ENCODE data around the gene PTPN1. TPM values are rescaled to one million over a fixed set of nuclear protein-coding genes. Genes with fewer than 3 reads are reported as not detected.

The PTPN1 gene
- polyA plus RNA-seq, 1 experiment = 16.2 TPM

- CTCF ChIA-PET = interaction anchor here (1.0 to 2.0 kb wide), 5 partner anchors 8 to 111 kb away, joined by 3 to 8 read pairs (median 3); no protein-coding TSS in a partner anchor
- H3K36me3 ChIP-seq (ENCODE audit: control insufficient read depth, insufficient read depth, low read length) = no peaks in the 10 kb centered on the region
- H3K27me3 ChIP-seq (ENCODE audit: control insufficient read depth, insufficient read depth, low read length) = peaks cover 4% of the 10 kb centered on the region
- no peak for TF ChIP-seq CTCF (IDR thresholded peaks at IDR 0.05; ENCODE audit: insufficient read depth, low read depth, low read length)
- DNase-seq (ENCODE audit: low read depth) = no peak
- no peak overlapping the region for H3K4me3 ChIP-seq (ENCODE audit: low read depth, low read length)
- POLR2A ChIA-PET = no interaction called here
Observed at GRCh38 chr20:50633361-50633760, 123.2 kb downstream of the PTPN1 start.

- no peaks in the 10 kb centered on the region for H3K36me3 ChIP-seq (ENCODE audit: control insufficient read depth, insufficient read depth, low read length)
- no peak for TF ChIP-seq CTCF (IDR thresholded peaks at IDR 0.05; ENCODE audit: insufficient read depth, low read depth, low read length)
- peaks cover 4% of the 10 kb centered on the region for H3K27me3 ChIP-seq (ENCODE audit: control insufficient read depth, insufficient read depth, low read length)
- POLR2A ChIA-PET = no interaction called here
- CTCF ChIA-PET = interaction anchor here (1.0 to 3.0 kb wide), 7 partner anchors 8 to 110 kb away, joined by 3 to 24 read pairs (median 3); no protein-coding TSS in a partner anchor
- no peak overlapping the region for H3K4me3 ChIP-seq (ENCODE audit: low read depth, low read length)
- no peak for DNase-seq (ENCODE audit: low read depth)
Observed at GRCh38 chr20:50634191-50634590, 124.0 kb downstream of the PTPN1 start.

Small RNA genes lying within 50 kb of the gene (small RNA-seq; reads per million reads assigned to genes)
- gene COX6CP2 (ENCODE audit: insufficient read length, low read depth, low replicate concordance) = not detected
- not detected for gene MIR1302-5 (ENCODE audit: insufficient read length, low read depth, low replicate concordance)
- gene MIR645 (ENCODE audit: insufficient read length, low read depth, low replicate concordance) = not detected
- gene RF00019 (ENCODE audit: insufficient read length, low read depth, low replicate concordance) = not detected

Other genes starting within 250 kb of the PTPN1 start
- gene RIPOR3, start 181.2 kb downstream of the PTPN1 start, polyA plus RNA-seq (2011; rRNA removed) = 0.44 and 1.2 TPM in 2 replicates
- gene PARD6B, start 221.2 kb downstream of the PTPN1 start, polyA plus RNA-seq (2011; rRNA removed) = 0.11 and 0.27 TPM in 2 replicates